PC-3 (cell line): Measurements from ENCODE around the gene RAD51.

Experiments
- EZH2 ChIP-seq: fragments of 300-600 bp; sonication (generic); IDR thresholded peaks from one replicate; pipeline ENCODE4 v1.6.1; 2017; ENCODE audit warnings: antibody characterized with exemption, mild to moderate bottlenecking, low read length; ENCODE audit not compliant: unreplicated experiment
- EZH2phosphoT487 ChIP-seq: fragments of 300-600 bp; sonication (generic); IDR thresholded peaks from 2 replicates; pipeline ENCODE4 v1.6.1; 2018; ENCODE audit warnings: mild to moderate bottlenecking, antibody characterized with exemption, low read length, borderline replicate concordance
- TF ChIP-seq, protein P1 (sequence below): fragments of 300-600 bp; sonication (generic); conservative IDR thresholded peaks from 2 replicates; pipeline ENCODE4 v1.5.1; 2017; ENCODE audit warnings: antibody characterized with exemption, low read depth, mild to moderate bottlenecking, low read length

DNA sequence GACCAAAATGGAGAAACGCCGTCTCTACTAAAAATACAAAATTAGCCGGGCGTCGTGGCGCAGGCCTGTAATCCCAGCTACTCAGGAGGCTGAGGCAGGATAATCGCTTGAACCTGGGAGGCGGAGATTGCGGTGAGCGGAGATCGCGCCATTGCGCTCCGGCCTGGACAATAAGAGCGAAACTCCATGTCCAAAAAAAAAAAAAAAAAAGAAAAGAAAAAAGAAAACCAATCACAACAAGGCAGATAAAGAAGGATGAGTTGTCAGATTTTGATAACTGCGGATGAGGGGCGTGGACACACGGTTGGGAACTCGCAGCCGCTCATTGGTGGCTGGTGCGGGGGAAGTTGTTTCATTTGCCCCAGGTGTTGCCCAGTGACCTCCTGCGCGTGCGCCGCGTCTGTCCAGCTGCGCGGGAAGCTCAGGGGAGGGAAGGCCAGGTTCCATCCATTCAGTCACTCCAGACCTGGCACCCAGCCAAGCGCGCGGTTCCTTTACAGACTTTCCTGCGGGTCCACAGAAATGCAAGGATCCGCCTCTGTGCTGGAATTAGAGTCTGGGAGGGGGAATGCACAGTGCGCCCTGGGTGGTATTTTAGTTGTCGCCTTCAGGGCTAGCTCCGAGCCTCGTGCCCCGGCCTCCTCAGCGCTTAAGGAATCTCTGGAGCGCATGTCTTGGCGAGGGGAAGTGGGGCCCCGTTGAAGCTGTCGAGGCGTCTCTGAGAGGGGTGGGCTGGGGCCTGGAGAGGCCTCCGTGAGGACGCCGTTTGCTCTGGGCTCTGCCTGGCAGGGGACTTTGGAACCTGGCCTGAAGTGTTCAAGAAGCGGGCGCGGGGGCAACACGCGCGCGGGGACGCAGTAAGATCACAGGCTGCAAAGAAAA is 68.2 kb downstream of the RAD51 start:
- TF ChIP-seq, protein P1, sequence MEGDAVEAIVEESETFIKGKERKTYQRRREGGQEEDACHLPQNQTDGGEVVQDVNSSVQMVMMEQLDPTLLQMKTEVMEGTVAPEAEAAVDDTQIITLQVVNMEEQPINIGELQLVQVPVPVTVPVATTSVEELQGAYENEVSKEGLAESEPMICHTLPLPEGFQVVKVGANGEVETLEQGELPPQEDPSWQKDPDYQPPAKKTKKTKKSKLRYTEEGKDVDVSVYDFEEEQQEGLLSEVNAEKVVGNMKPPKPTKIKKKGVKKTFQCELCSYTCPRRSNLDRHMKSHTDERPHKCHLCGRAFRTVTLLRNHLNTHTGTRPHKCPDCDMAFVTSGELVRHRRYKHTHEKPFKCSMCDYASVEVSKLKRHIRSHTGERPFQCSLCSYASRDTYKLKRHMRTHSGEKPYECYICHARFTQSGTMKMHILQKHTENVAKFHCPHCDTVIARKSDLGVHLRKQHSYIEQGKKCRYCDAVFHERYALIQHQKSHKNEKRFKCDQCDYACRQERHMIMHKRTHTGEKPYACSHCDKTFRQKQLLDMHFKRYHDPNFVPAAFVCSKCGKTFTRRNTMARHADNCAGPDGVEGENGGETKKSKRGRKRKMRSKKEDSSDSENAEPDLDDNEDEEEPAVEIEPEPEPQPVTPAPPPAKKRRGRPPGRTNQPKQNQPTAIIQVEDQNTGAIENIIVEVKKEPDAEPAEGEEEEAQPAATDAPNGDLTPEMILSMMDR, result no peak
- TF ChIP-seq EZH2 (no peak), EZH2phosphoT487 (no peak)
